HL-60 (cell line): ENCODE results near the gene LY6G5C.

ENCODE experiments used
- DNase-seq, 2 experiments: peaks; one replicate each; pipeline ENCODE4 v3.0.0-alpha.2; 2010 to 2020; ENCODE audit warnings: low read depth in 1 of 2, low spot score in 1 of 2
- H3K27ac ChIP-seq: fragments of 250-450 bp; sonication (Bioruptor Pico); replicated peaks from 2 replicates; pipeline ENCODE4 v1.5.1; 2020; ENCODE audit warnings: mild to moderate bottlenecking, moderate library complexity
- H3K27me3 ChIP-seq: fragments of 250-450 bp; sonication (Bioruptor Pico); 2 replicates; pipeline ENCODE4 v1.5.1; 2021; ENCODE audit warnings: mild to moderate bottlenecking, moderate library complexity; ENCODE audit not compliant: insufficient read depth, poor library complexity, severe bottlenecking
- H3K4me3 ChIP-seq: replicated peaks from 2 replicates; pipeline ENCODE4 v1.5.1; 2011; ENCODE audit warnings: mild to moderate bottlenecking, control low read depth, low read length; ENCODE audit not compliant: insufficient read depth
- GABPA ChIP-seq: IDR thresholded peaks from 2 replicates; pipeline ENCODE4 v1.6.1; 2012; ENCODE audit warnings: low read depth
- POLR2AphosphoS5 ChIP-seq: IDR thresholded peaks from 2 replicates; pipeline ENCODE4 v1.6.1; 2012; ENCODE audit warnings: low read depth
- SPI1 ChIP-seq: IDR thresholded peaks from 2 replicates; pipeline ENCODE4 v1.6.1; 2012; ENCODE audit warnings: low read depth, mild to moderate bottlenecking, borderline replicate concordance
- TF ChIP-seq, protein P1 (sequence below): IDR thresholded peaks from one replicate; pipeline ENCODE4 v1.5.1; 2011; ENCODE audit warnings: low read length, control low read depth, inconsistent platforms; ENCODE audit not compliant: insufficient read depth
- TF ChIP-seq, protein P2 (sequence below): IDR thresholded peaks from 2 replicates; pipeline ENCODE4 v1.6.1; 2012; ENCODE audit warnings: low read depth; ENCODE audit not compliant: insufficient replicate concordance

Gene LY6G5C

DNA sequence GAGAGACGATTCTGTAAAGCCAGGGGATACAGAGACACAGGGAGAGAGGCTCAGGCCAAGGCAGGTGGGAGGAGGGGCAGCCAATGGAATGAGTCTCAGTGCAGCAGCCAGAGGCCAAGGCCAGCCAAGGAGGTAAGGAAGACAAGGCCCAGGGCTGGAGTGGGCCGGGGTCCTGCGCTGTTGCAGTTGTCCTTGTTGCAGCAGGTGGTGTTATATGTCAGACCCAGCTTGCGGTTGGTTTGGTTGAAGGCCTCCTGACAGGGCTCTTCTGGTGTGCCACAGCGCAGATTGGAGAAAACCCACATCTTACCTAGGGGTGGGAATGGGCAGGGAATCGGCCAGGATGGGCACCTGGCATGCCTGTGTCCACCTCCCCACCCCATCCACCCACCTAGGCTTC, 38.1 kb upstream of the LY6G5C start:
- no peaks in the 10 kb centered on the region for H3K27me3 ChIP-seq
- DNase-seq: no peak
- H3K4me3 ChIP-seq: no peak overlapping the region
- H3K27ac ChIP-seq: no peak overlapping the region
- TF ChIP-seq, protein P1, sequence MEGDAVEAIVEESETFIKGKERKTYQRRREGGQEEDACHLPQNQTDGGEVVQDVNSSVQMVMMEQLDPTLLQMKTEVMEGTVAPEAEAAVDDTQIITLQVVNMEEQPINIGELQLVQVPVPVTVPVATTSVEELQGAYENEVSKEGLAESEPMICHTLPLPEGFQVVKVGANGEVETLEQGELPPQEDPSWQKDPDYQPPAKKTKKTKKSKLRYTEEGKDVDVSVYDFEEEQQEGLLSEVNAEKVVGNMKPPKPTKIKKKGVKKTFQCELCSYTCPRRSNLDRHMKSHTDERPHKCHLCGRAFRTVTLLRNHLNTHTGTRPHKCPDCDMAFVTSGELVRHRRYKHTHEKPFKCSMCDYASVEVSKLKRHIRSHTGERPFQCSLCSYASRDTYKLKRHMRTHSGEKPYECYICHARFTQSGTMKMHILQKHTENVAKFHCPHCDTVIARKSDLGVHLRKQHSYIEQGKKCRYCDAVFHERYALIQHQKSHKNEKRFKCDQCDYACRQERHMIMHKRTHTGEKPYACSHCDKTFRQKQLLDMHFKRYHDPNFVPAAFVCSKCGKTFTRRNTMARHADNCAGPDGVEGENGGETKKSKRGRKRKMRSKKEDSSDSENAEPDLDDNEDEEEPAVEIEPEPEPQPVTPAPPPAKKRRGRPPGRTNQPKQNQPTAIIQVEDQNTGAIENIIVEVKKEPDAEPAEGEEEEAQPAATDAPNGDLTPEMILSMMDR: no peak
- no peak for TF ChIP-seq POLR2AphosphoS5
- TF ChIP-seq GABPA: no peak
- TF ChIP-seq, protein P2, sequence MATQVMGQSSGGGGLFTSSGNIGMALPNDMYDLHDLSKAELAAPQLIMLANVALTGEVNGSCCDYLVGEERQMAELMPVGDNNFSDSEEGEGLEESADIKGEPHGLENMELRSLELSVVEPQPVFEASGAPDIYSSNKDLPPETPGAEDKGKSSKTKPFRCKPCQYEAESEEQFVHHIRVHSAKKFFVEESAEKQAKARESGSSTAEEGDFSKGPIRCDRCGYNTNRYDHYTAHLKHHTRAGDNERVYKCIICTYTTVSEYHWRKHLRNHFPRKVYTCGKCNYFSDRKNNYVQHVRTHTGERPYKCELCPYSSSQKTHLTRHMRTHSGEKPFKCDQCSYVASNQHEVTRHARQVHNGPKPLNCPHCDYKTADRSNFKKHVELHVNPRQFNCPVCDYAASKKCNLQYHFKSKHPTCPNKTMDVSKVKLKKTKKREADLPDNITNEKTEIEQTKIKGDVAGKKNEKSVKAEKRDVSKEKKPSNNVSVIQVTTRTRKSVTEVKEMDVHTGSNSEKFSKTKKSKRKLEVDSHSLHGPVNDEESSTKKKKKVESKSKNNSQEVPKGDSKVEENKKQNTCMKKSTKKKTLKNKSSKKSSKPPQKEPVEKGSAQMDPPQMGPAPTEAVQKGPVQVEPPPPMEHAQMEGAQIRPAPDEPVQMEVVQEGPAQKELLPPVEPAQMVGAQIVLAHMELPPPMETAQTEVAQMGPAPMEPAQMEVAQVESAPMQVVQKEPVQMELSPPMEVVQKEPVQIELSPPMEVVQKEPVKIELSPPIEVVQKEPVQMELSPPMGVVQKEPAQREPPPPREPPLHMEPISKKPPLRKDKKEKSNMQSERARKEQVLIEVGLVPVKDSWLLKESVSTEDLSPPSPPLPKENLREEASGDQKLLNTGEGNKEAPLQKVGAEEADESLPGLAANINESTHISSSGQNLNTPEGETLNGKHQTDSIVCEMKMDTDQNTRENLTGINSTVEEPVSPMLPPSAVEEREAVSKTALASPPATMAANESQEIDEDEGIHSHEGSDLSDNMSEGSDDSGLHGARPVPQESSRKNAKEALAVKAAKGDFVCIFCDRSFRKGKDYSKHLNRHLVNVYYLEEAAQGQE: no peak
- no peak for TF ChIP-seq SPI1

DNA sequence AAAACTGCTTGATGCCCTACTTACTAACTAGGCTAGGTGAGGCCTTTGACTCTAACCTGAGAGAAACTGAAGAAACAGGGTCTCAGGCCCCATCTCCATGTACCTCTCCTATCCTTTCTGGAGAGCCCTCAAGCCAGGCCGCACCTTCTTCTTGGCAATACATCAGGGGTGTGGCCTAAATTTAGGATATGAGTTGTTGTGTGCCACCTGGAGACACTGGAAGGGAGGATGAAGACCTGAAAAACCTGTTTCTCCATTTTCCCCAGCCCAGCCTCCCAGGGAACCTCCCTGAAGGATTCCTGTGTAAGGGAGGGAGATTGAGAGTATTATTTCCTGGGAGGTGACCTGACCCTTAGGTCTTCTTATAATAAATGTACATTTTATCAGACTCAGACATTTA, 37.4 kb upstream of the LY6G5C start:
- DNase-seq: no peak
- H3K27me3 ChIP-seq: no peaks in the 10 kb centered on the region
- TF ChIP-seq, protein P1: no peak
- no peak for TF ChIP-seq POLR2AphosphoS5
- no peak for TF ChIP-seq SPI1
- TF ChIP-seq GABPA: no peak
- TF ChIP-seq, protein P2: no peak
- no peak overlapping the region for H3K4me3 ChIP-seq
- H3K27ac ChIP-seq: no peak overlapping the region

DNA sequence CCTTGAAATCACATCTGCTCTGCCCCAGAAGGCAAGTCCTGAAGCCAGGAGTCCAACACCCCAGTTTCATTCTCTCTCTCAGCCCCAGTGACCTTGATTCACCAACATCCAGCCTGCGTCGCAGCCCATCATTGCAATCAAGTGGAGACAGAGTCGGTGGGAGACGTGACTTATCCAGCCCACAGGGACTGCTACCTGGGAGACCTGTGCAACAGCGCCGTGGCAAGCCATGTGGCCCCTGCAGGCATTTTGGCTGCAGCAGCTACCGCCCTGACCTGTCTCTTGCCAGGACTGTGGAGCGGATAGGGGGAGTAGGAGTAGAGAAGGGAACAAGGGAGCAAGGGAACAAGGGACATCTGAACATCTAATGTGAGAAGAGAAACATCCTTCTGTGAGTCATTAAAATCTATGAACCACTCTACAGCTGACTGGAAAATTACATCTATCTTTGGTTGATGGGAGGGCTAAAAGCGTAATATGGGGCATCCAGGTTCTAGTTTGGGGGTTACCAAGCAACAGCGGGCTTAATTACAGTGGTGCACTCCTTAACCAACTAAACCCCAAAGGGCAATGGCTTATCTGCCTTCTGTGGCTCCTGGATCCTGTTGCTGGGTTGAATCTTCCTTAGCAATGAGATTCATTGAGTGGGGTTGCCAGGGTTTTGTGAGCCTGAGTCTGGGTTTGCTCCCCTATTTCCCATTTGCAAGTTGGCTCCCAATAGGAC, 36.8 kb upstream of the LY6G5C start:
- Histone ChIP-seq H3K27me3 (no peaks in the 10 kb centered on the region), H3K27ac (no peak overlapping the region), H3K4me3 (no peak overlapping the region)
- TF ChIP-seq, protein P2: no peak
- TF ChIP-seq POLR2AphosphoS5: no peak
- no peak for TF ChIP-seq GABPA
- TF ChIP-seq SPI1: no peak
- TF ChIP-seq, protein P1: no peak
- no peak for DNase-seq
